ENCODE results near the gene TNXB.
"Not testable (repeated sequence)": the region's sequence is repeated elsewhere in the genome, so short reads cannot be mapped to it uniquely, and the experiment has no call there.

TNXB gene

GRCh38 chr6:32114796-32115195 is 5.7 kb upstream of the TNXB start:
- H3K4me3 ChIP-seq (ENCODE audit: low read length), result no peak overlapping the region
- DNase-seq (ENCODE audit: low read depth, low spot score), result no peak

DNA sequence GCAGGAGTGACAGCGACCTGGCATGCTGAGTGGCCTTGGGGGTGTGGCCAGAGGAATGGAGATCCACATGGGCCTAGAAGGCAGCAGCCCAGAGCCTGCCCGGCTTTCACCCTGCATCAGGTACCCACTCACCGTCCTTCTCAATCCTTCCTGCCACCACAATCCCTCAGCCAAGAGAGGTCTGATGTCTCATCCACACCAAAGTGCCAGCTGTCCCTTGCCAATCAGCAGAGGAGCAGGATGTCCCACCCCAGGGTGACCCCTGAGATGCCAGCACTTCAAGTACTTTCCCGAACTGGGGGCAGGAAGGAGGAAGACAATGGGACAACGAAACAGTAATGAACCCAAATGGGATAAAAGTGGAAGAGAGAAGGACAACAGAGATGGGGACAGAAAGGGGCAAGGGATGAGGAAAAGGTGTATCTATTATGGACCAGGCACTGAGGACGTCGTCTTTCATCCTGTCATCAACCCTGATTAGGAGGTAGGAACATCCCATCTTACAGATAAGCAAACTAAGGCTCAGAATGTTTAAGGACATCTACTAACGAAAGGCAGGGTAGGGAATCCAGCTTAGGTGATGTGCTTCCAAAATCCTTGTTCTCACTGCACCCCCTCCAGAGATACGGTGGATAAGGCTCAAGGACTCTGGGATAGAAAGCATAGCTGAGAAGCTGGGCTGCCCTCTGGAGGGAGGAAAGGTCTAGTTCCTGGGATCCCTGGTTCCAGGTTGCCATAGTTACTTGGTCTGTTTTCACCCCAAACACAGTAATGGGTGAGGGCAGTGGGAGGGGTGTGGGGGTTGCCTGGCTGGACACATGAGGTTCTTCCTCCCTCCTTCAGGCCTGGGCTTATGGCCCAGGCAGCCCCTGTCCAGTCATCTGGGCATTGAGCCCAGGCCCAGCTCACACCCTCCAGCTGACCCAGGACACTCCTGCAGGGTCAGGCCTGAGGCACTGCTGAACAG is 4.5 kb upstream of the TNXB start:
- DNase-seq (ENCODE audit: low read depth, low spot score), result no peak
- H3K4me3 ChIP-seq (ENCODE audit: low read length), result no peak overlapping the region

- DNase-seq (ENCODE audit: low read depth, low spot score), result no peak
- H3K4me3 ChIP-seq (ENCODE audit: low read length), result no peak overlapping the region
Observed at GRCh38 chr6:32112431-32112980, 3.4 kb upstream of the TNXB start.

DNA sequence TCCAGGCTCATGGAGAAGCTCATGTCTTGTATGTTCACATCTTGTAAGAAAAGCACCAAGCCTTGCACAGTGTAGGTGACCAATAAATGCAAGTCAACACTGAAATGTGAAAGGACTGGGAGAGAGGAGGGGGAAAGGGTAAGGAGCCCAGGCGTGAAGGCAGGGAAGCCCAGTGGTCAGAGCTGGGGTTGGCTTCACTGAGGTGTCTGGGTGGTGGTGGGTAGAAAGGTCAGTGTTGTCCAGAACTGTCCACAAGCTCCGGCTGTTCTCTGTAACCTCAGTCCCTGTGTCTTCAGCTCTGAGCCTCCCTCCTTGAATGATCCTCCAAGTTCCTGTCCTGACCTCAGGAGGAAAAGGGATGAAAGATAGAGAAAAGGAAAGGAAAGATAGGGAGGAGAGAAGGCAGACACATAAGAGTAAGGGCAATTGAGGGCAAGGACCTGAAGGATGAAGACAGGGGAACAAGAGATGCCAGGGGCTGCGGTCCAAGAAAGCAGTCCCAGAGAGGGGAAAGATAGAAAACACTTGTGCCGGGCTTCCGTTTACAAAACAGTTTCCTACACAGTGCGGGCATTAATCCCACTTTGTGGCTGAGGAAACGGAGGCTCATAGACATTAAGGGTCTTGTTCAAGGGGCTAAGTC is 2.4 kb upstream of the TNXB start:
- H3K4me3 ChIP-seq (ENCODE audit: low read length), result no peak overlapping the region
- DNase-seq (ENCODE audit: low read depth, low spot score), result no peak

DNA sequence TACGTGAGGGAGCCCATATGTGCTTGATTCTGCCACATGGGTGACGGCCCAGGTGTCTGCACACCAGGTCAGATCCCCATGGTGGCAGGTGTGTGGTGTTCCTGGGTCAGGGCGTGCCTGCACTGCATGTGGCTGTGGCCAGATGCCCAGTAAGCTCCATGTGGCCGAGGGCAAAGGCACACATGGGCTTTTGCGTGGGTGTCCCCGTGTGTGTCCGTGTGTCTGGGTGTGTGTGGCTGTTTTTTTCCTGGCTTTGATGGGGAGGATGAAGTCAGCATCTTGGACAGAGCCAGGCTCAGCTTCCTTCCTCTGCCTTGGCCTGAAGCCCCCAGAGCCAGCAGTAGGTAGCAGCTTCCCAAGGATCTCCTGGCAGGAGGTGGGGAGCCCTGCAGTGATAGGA is 1.5 kb upstream of the TNXB start:
- no peak overlapping the region for H3K4me3 ChIP-seq (ENCODE audit: low read length)
- DNase-seq (ENCODE audit: low read depth, low spot score), result no peak

GRCh38 chr6:32109765-32110160 is 625 bp upstream of the TNXB start:
- no peak overlapping the region for H3K4me3 ChIP-seq (ENCODE audit: low read length)
- no peak for DNase-seq (ENCODE audit: low read depth, low spot score)

DNA sequence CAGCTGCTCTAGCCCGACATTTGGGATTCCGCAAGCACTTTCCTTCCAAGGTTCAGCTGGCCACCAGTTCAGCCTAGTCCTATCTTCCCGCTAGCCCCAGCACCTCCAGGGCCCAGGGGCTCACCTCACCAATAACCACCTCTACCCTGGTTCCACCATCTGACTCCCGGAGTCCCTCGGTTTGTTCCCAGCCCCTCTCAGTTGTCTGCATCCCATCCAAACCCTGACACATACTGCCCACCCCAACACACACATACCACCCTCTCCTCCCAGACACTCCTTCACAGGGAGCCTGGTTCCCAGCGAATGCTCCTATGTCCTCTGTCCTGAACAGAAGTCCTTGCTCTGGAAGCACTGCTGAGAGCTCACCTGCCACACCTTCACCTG is 418 bp downstream of the TNXB start:
- DNase-seq (ENCODE audit: low read depth, low spot score), result no peak
- no peak overlapping the region for H3K4me3 ChIP-seq (ENCODE audit: low read length)

DNA sequence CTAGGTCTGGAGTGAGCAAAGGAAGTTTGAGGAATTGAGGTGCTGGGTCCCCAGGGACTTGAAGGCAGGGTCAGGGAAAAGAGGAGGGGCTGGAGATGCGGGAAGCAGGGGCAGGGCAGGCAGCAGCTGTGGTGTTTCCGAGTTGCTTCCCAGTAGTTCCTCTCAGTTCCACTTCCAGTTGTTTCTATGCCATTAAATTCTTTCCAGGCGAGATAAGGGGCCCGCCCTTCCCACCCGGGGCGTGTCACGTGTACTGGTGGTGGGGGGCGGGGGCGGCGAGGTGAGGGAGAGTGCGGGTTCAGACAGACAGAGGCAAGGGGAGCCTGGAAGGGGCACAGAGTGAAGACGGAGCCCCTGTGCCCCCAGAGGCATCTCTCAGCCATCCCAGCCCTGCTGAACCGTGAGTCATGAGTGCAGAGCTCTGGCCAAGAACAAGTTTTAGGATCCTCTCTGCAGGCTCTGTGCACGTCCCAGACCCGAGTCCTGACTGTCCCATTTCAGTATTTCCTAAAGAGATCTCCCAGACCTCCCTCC is 977 bp downstream of the TNXB start:
- DNase-seq (ENCODE audit: low read depth, low spot score), result no peak
- no peak overlapping the region for H3K4me3 ChIP-seq (ENCODE audit: low read length)

- no peak for DNase-seq (ENCODE audit: low read depth, low spot score)
- no peak overlapping the region for H3K4me3 ChIP-seq (ENCODE audit: low read length)
Observed at GRCh38 chr6:32107406-32107805, 1.7 kb downstream of the TNXB start.

DNA sequence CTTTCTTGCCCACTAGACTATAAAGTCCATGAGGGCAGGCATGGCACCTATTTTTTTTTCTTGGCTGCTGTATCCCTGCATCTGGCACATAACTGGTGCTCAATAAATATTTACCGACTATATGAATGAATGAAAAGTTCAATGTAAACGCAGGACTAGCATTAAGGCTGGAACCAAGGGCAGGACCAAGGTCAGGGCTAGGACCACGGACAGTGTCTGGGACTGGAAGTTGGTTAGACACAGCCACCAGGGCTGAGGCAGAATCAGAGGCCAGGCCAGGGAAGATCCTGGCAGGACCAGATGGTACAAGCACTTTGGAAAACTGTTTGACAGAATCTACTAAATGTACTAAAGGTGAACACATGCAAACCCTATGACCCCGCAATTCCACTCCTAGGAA is 3.7 kb downstream of the TNXB start:
- no peak overlapping the region for H3K4me3 ChIP-seq (ENCODE audit: low read length)
- DNase-seq (ENCODE audit: low read depth, low spot score), result no peak

DNA sequence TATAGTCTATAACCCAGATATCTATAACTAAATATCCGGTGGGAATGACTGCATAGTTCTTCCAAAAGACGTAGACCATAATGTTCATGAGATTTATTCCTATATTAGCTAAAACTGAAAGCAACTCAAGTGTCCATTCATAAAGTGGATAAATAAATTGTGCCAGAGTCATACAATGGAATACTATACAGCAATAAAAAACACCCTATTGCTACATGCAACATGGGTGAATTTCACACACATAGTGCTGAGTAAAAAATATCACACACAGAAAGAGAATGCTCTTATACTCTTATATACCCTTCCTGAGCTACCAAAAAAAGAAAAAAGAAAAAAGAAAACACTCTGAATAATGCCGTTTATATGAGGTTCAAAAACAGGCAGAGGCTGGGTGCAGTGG is 6.9 kb downstream of the TNXB start:
- no peak overlapping the region for H3K4me3 ChIP-seq (ENCODE audit: low read length)
- no peak for DNase-seq (ENCODE audit: low read depth, low spot score)

- not testable (repeated sequence) for DNase-seq (ENCODE audit: low read depth, low spot score); H3K4me3 ChIP-seq (ENCODE audit: low read length)
Observed at GRCh38 chr6:32100251-32100650, 8.9 kb downstream of the TNXB start.

DNA sequence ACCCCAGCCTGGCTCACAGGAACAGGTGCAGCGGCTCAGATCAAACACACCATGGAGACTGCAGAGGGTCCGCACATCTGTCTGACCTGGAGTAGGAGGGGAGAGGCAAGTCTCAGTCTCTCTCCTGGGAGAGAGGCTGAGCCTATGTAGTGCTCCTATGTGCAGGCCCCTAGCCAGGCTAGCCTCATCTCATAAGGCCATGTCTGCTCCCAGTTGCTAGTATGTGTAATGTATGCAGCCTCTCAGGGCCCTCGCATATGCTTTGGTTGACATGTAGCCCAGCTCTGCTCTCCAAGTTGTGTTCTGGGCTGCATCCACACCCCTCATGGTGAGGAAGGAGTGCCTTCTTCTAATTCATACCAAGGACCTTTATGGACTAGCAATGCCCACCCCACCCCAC is 11.8 kb downstream of the TNXB start:
- DNase-seq (ENCODE audit: low read depth, low spot score), result no peak

GRCh38 chr6:32096394-32097258 is 12.5 kb downstream of the TNXB start:
- DNase-seq (ENCODE audit: low read depth, low spot score), result no peak
- no peak overlapping the region for H3K4me3 ChIP-seq (ENCODE audit: low read length)

More for the DNA sequence above, 11.8 kb downstream of the TNXB start:
- H3K4me3 ChIP-seq (ENCODE audit: low read length), result no peak overlapping the region

GRCh38 chr6:32096087-32096393 is 13.1 kb downstream of the TNXB start:
- no peak overlapping the region for H3K4me3 ChIP-seq (ENCODE audit: low read length)
- no peak for DNase-seq (ENCODE audit: low read depth, low spot score)

DNA sequence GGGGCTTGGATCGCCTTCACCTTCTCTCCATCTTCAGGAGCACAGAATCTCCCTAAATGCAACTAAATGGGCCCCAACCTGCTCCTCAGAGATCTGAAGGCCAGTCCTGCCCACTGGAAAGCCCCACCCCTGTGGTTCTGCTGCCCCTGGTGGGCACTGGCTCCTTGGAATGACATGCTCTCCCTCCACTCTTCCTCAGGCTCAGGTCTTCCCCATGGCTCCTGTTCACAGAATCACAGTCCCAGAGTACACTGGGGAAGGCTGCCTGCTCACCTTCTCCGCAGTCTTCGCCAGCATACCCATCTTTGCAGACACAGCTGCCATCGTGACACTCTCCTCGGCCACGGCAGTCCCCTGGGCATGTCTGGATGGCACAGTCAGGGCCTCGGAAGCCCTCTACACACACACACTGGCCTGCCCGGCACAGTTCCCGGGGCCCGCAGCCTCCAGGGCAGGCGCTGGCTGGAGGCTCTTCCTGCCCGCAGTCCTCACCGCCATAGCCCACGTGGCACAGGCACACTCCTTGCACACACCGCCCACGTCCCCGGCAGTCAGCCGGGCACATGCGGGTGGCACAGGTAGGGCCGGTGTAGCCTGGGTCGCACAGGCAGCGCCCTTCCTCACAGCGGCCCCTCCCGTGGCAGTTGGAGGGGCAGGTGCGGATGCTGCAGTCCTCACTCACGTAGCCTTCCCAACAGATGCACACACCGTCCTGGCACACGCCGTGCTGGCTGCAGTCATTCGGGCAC is 13.6 kb downstream of the TNXB start:
- H3K4me3 ChIP-seq (ENCODE audit: low read length), result no peak overlapping the region
- no peak for DNase-seq (ENCODE audit: low read depth, low spot score)

DNA sequence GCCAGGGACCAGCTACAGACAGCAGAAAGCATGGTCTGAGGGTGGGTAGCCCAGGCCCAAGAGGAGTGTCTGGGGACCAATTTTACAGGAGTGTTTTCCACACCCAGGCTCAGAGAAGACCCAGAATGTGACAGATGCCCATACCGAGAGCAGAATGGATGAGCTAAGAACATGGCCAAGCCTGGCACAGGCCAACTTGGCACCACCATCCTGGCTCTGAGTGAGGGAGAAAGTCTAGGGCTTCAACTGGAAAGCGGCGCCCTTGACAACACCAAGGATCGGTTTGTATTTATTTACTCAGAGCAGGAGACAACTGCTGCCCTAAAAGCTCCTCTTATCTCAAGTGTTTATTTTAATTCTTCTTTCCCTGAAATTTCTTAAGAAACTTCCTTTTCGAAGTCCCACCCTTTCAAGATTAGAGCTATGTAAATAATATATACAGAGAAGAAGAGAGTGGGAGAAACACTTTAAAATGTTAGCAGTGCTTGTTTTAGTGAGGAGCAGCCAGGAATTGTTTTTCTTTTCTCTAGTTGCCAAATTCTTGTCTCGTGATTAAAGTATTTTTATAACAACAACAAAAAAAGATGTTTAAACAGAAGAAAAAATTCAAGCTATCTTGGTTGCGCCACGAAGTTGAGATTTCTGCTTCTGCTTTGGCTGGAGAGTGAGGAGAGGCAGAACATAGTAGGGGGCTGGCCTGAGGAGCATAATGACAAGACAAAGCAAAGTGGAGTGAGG is 16.2 kb downstream of the TNXB start:
- no peak overlapping the region for H3K4me3 ChIP-seq (ENCODE audit: low read length)
- DNase-seq (ENCODE audit: low read depth, low spot score), result no peak

Measured in Jurkat, Clone E6-1 (cell line).